Activated naive CD8-positive, alpha-beta T cell treated with anti-CD3 and anti-CD28 coated beads, Interleukin-2, amount 10 ng/mL, durations not matched to agents 7 days and 5 days (primary cell): ENCODE measurements around the gene UBE3C. TPM values are rescaled to one million over a fixed set of nuclear protein-coding genes. Genes with fewer than 3 reads are reported as not detected.
A peak's percentile ranks its signal among the peaks of the same experiment; 100 is the strongest.
"Not testable (repeated sequence)": the region's sequence is repeated elsewhere in the genome, so short reads cannot be mapped to it uniquely, and the experiment has no call there.

ENCODE experiments used
- ATAC-seq: fragments of 150-1000 bp; cut with Tn5 transposase; one replicate; pipeline ENCODE4 v1.10.0; 2021; ENCODE audit warnings: low read depth, moderate library complexity
- POLR2A ChIA-PET: fragments of 350-600 bp; sonication (Branson Sonifier 250); formaldehyde crosslinking; loops from one replicate; lab custom pipeline; 2021; ENCODE audit warnings: antibody characterized with exemption; lab: Charles Lee
- DNase-seq: peaks from one replicate; pipeline ENCODE4 v3.0.0; 2021
- H3K27ac Mint-ChIP-seq: one replicate; pipeline ENCODE4 v1.8.0; 2022; ENCODE audit warnings: mild to moderate bottlenecking, mixed read lengths
- H3K27me3 Mint-ChIP-seq: one replicate; pipeline ENCODE4 v1.8.0; 2022; ENCODE audit warnings: mild to moderate bottlenecking, moderate library complexity, mixed read lengths
- H3K36me3 Mint-ChIP-seq: one replicate; pipeline ENCODE4 v1.8.0; 2021; ENCODE audit warnings: mild to moderate bottlenecking, mixed read lengths
- H3K4me1 Mint-ChIP-seq: one replicate; pipeline ENCODE4 v1.8.0; 2021; ENCODE audit warnings: mixed read lengths
- H3K4me3 Mint-ChIP-seq: one replicate; pipeline ENCODE4 v1.8.0; 2022; ENCODE audit warnings: mild to moderate bottlenecking, moderate library complexity, mixed read lengths
- H3K9me3 Mint-ChIP-seq: one replicate; pipeline ENCODE4 v1.8.0; 2021; ENCODE audit warnings: mixed read lengths
- total RNA-seq, 2 experiments: library from RNA; stranded (reverse); gene quantifications; one replicate each; pipeline ENCODE4 v1.2.3, GENCODE V29; 2021

UBE3C gene
- total RNA-seq, 2 experiments from 2014 or later, result 51.7 to 52.1 TPM

GRCh38 chr7:157267516-157267915 lies 128.8 kb downstream of the UBE3C start:
- ATAC-seq (no peak), DNase-seq (no peak)
- H3K27me3 Mint-ChIP-seq, result no peaks in the 10 kb centered on the region
- H3K36me3 Mint-ChIP-seq, result peaks cover 17% of the 10 kb centered on the region
- no peak overlapping the region for H3K27ac Mint-ChIP-seq
- H3K9me3 Mint-ChIP-seq, result no peaks in the 10 kb centered on the region
- H3K4me1 Mint-ChIP-seq, result peaks cover 3% of the 10 kb centered on the region
- POLR2A ChIA-PET, result no interaction called here
- H3K4me3 Mint-ChIP-seq, result no peak overlapping the region

- no peak overlapping the region for H3K27ac Mint-ChIP-seq
- no peak for ATAC-seq
- no peaks in the 10 kb centered on the region for H3K9me3 Mint-ChIP-seq
- H3K36me3 Mint-ChIP-seq, result peaks cover 16% of the 10 kb centered on the region
- no peaks in the 10 kb centered on the region for H3K27me3 Mint-ChIP-seq
- H3K4me3 Mint-ChIP-seq, result no peak overlapping the region
- POLR2A ChIA-PET, result no interaction called here
- DNase-seq, result no peak
- peaks cover 3% of the 10 kb centered on the region for H3K4me1 Mint-ChIP-seq
These were observed 129.2 kb downstream of the UBE3C start for GRCh38 chr7:157267956-157268355.

GRCh38 chr7:157268540-157268939 lies 129.8 kb downstream of the UBE3C start:
- H3K27ac Mint-ChIP-seq, result no peak overlapping the region
- no peak overlapping the region for H3K4me3 Mint-ChIP-seq
- POLR2A ChIA-PET, result no interaction called here
- H3K36me3 Mint-ChIP-seq, result peaks cover 15% of the 10 kb centered on the region
- H3K27me3 Mint-ChIP-seq, result no peaks in the 10 kb centered on the region
- H3K9me3 Mint-ChIP-seq, result no peaks in the 10 kb centered on the region
- no peak for ATAC-seq
- DNase-seq, result no peak
- peaks cover 3% of the 10 kb centered on the region for H3K4me1 Mint-ChIP-seq

GRCh38 chr7:157269341-157270059 lies 130.8 kb downstream of the UBE3C start:
- no peak overlapping the region for H3K27ac Mint-ChIP-seq
- no peak overlapping the region for H3K4me3 Mint-ChIP-seq
- ATAC-seq (no peak), DNase-seq (no peak)
- peaks cover 5% of the 10 kb centered on the region for H3K4me1 Mint-ChIP-seq
- POLR2A ChIA-PET, result no interaction called here
- H3K9me3 Mint-ChIP-seq, result no peaks in the 10 kb centered on the region
- H3K36me3 Mint-ChIP-seq, result peaks cover 15% of the 10 kb centered on the region
- H3K27me3 Mint-ChIP-seq, result no peaks in the 10 kb centered on the region

- ATAC-seq (no peak), DNase-seq (no peak)
- peaks cover 13% of the 10 kb centered on the region for H3K36me3 Mint-ChIP-seq
- no peak overlapping the region for H3K4me3 Mint-ChIP-seq
- H3K4me1 Mint-ChIP-seq, result peaks cover 5% of the 10 kb centered on the region
- no peaks in the 10 kb centered on the region for H3K9me3 Mint-ChIP-seq
- H3K27ac Mint-ChIP-seq, result no peak overlapping the region
- H3K27me3 Mint-ChIP-seq, result no peaks in the 10 kb centered on the region
- POLR2A ChIA-PET, result no interaction called here
These were observed 131.3 kb downstream of the UBE3C start for GRCh38 chr7:157270060-157270444.

GRCh38 chr7:157271315-157271990 lies 132.7 kb downstream of the UBE3C start:
- POLR2A ChIA-PET, result no interaction called here
- peaks cover 11% of the 10 kb centered on the region for H3K36me3 Mint-ChIP-seq
- H3K27ac Mint-ChIP-seq, result no peak overlapping the region
- peak; percentile 14 for DNase-seq
- H3K9me3 Mint-ChIP-seq, result no peaks in the 10 kb centered on the region
- no peak for ATAC-seq
- no peaks in the 10 kb centered on the region for H3K27me3 Mint-ChIP-seq
- H3K4me1 Mint-ChIP-seq, result peaks cover 9% of the 10 kb centered on the region
- no peak overlapping the region for H3K4me3 Mint-ChIP-seq

GRCh38 chr7:157271991-157272324 lies 133.2 kb downstream of the UBE3C start:
- Mint-ChIP-seq H3K27ac (no peak overlapping the region), H3K9me3 (no peaks in the 10 kb centered on the region), H3K27me3 (no peaks in the 10 kb centered on the region), H3K36me3 (peaks cover 11% of the 10 kb centered on the region), H3K4me3 (no peak overlapping the region), H3K4me1 (peaks cover 13% of the 10 kb centered on the region)
- DNase-seq, result peak; percentile 9
- ATAC-seq, result no peak
- POLR2A ChIA-PET, result no interaction called here

GRCh38 chr7:157272351-157273207 lies 133.9 kb downstream of the UBE3C start:
- H3K4me1 Mint-ChIP-seq, result peaks cover 18% of the 10 kb centered on the region
- no peak overlapping the region for H3K27ac Mint-ChIP-seq
- POLR2A ChIA-PET, result no interaction called here
- DNase-seq, result no peak
- peaks cover 11% of the 10 kb centered on the region for H3K36me3 Mint-ChIP-seq
- H3K4me3 Mint-ChIP-seq, result no peak overlapping the region
- H3K27me3 Mint-ChIP-seq, result no peaks in the 10 kb centered on the region
- no peak for ATAC-seq
- H3K9me3 Mint-ChIP-seq, result no peaks in the 10 kb centered on the region

GRCh38 chr7:157273208-157274093 lies 134.7 kb downstream of the UBE3C start:
- H3K27me3 Mint-ChIP-seq, result peaks cover 3% of the 10 kb centered on the region
- H3K4me3 Mint-ChIP-seq, result no peak overlapping the region
- H3K36me3 Mint-ChIP-seq, result peaks cover 8% of the 10 kb centered on the region
- POLR2A ChIA-PET, result no interaction called here
- peaks cover 20% of the 10 kb centered on the region for H3K4me1 Mint-ChIP-seq
- DNase-seq, result peak; percentile 75
- H3K9me3 Mint-ChIP-seq, result no peaks in the 10 kb centered on the region
- no peak overlapping the region for H3K27ac Mint-ChIP-seq
- peak; percentile 59 for ATAC-seq

GRCh38 chr7:157274094-157274634 lies 135.4 kb downstream of the UBE3C start:
- H3K27me3 Mint-ChIP-seq, ATAC-seq, H3K9me3 Mint-ChIP-seq, H3K4me3 Mint-ChIP-seq, POLR2A ChIA-PET, DNase-seq, H3K27ac Mint-ChIP-seq, H3K36me3 Mint-ChIP-seq: not testable (repeated sequence)
- peaks cover 20% of the 10 kb centered on the region for H3K4me1 Mint-ChIP-seq

GRCh38 chr7:157274991-157275427 lies 136.3 kb downstream of the UBE3C start:
- H3K27me3 Mint-ChIP-seq, result peaks cover 6% of the 10 kb centered on the region
- POLR2A ChIA-PET, result no interaction called here

GRCh38 chr7:157276091-157276561 lies 137.4 kb downstream of the UBE3C start:
- Mint-ChIP-seq H3K4me1 (peaks cover 20% of the 10 kb centered on the region), H3K4me3 (no peak overlapping the region), H3K27me3 (peaks cover 9% of the 10 kb centered on the region), H3K27ac (no peak overlapping the region), H3K36me3 (no peaks in the 10 kb centered on the region), H3K9me3 (no peaks in the 10 kb centered on the region)
- POLR2A ChIA-PET, result no interaction called here
- DNase-seq (no peak), ATAC-seq (no peak)

More at GRCh38 chr7:157274991-157275427, 136.3 kb downstream of the UBE3C start:
- H3K4me1 Mint-ChIP-seq, result peaks cover 20% of the 10 kb centered on the region
- no peaks in the 10 kb centered on the region for H3K9me3 Mint-ChIP-seq
- no peak overlapping the region for H3K27ac Mint-ChIP-seq
- no peak overlapping the region for H3K4me3 Mint-ChIP-seq
- ATAC-seq (no peak), DNase-seq (no peak)
- H3K36me3 Mint-ChIP-seq, result no peaks in the 10 kb centered on the region
